IMR-90 (cell line): ENCODE measurements around the gene CPSF4L. TPM values are rescaled to one million over a fixed set of nuclear protein-coding genes. Genes with fewer than 3 reads are reported as not detected.

Source experiments
- ATAC-seq: fragments of 200-7000 bp; cut with Tn5 transposase; 2 replicates; pipeline ENCODE4 v1.9.1; 2020; ENCODE audit warnings: low read depth, mild to moderate bottlenecking, moderate library complexity
- BruUV-seq: library from RNA; stranded (reverse); fragments of 400-500 nt; replicated peaks from 2 replicates; lab custom pipeline; 2021; lab: Mats Ljungman, UMichigan
- CTCF ChIA-PET: fragments of 300-600 bp; formaldehyde crosslinking; extraction: SDS; loops from one replicate; lab custom pipeline; 2021; ENCODE audit warnings: antibody characterized with exemption; lab: Yijun Ruan, JAX
- POLR2A ChIA-PET: fragments of 300-600 bp; sonication (Branson Sonifier 250); formaldehyde crosslinking; loops from one replicate; lab custom pipeline; 2022; ENCODE audit warnings: antibody characterized with exemption; ENCODE audit not compliant: unreplicated experiment; lab: Charles Lee
- DNase-seq: peaks from one replicate; pipeline ENCODE4 v3.0.0; 2013
- H2AFZ ChIP-seq: replicated peaks from 2 replicates; pipeline ENCODE3; 2013; ENCODE audit warnings: low read length, mild to moderate bottlenecking; ENCODE audit not compliant: poor library complexity
- H2AK5ac ChIP-seq: 2 replicates; pipeline ENCODE4 v1.6.1; 2013; ENCODE audit warnings: low read depth, low read length, inconsistent platforms
- H2AK9ac ChIP-seq: replicated peaks from 2 replicates; pipeline ENCODE3; 2013; ENCODE audit warnings: mild to moderate bottlenecking, low read depth, low read length, moderate library complexity; ENCODE audit not compliant: poor library complexity
- H2BK120ac ChIP-seq: 2 replicates; pipeline ENCODE4 v1.6.1; 2013; ENCODE audit warnings: low read depth, low read length, inconsistent platforms
- H2BK15ac ChIP-seq: 3 replicates; pipeline ENCODE4 v1.6.1; 2013; ENCODE audit warnings: low read depth, low read length, inconsistent platforms
- H2BK20ac ChIP-seq: 2 replicates; pipeline ENCODE4 v1.6.1; 2013; ENCODE audit warnings: low read depth, mild to moderate bottlenecking, inconsistent platforms, low read length, moderate library complexity
- H2BK5ac ChIP-seq: 2 replicates; pipeline ENCODE4 v1.6.1; 2013; ENCODE audit warnings: mild to moderate bottlenecking, low read depth, low read length, inconsistent platforms; ENCODE audit not compliant: poor library complexity, severe bottlenecking
- H3K14ac ChIP-seq: replicated peaks from 2 replicates; pipeline ENCODE4 v1.6.1; 2013; ENCODE audit warnings: low read depth, low read length, inconsistent platforms
- H3K18ac ChIP-seq: 2 replicates; pipeline ENCODE4 v1.6.1; 2013; ENCODE audit warnings: low read depth, low read length, control low read depth
- H3K23ac ChIP-seq: 2 replicates; pipeline ENCODE4 v1.6.1; 2013; ENCODE audit warnings: low read depth, low read length, inconsistent platforms
- H3K27ac ChIP-seq: 2 replicates; pipeline ENCODE4 v1.5.1; 2013; ENCODE audit warnings: mild to moderate bottlenecking, control low read depth, low read length; ENCODE audit not compliant: insufficient read depth
- H3K27me3 ChIP-seq: 2 replicates; pipeline ENCODE4 v1.6.1; 2013; ENCODE audit warnings: low read length; ENCODE audit not compliant: control insufficient read depth, insufficient read depth
- H3K36me3 ChIP-seq: 2 replicates; pipeline ENCODE4 v1.6.1; 2013; ENCODE audit warnings: low read length, mixed read lengths; ENCODE audit not compliant: control insufficient read depth, insufficient read depth
- H3K4ac ChIP-seq: 2 replicates; pipeline ENCODE4 v1.6.1; 2013; ENCODE audit warnings: low read depth, low read length, inconsistent platforms
- H3K4me1 ChIP-seq: 2 replicates; pipeline ENCODE4 v1.6.1; 2013; ENCODE audit warnings: low read length, mixed read lengths; ENCODE audit not compliant: control insufficient read depth, insufficient read depth
- H3K4me2 ChIP-seq: 2 replicates; pipeline ENCODE4 v1.6.1; 2013; ENCODE audit warnings: low read depth, mild to moderate bottlenecking, control low read depth, low read length, moderate library complexity
- H3K4me3 ChIP-seq: 2 replicates; pipeline ENCODE4 v1.5.1; 2013; ENCODE audit warnings: low read depth, mild to moderate bottlenecking, control low read depth, low read length, moderate library complexity; ENCODE audit not compliant: insufficient read depth
- H3K56ac ChIP-seq: 2 replicates; pipeline ENCODE4 v1.6.1; 2013; ENCODE audit warnings: low read length, inconsistent platforms; ENCODE audit not compliant: insufficient read depth; ENCODE audit errors: extremely low read depth
- H3K79me1 ChIP-seq, 2 experiments: 2 replicates each; pipeline ENCODE4 v1.6.1; 2013; ENCODE audit warnings: low read length in 2 of 2, inconsistent platforms in 1 of 2, low read depth in 1 of 2
- H3K9ac ChIP-seq: 2 replicates; pipeline ENCODE4 v1.6.1; 2013; ENCODE audit warnings: low read depth, low read length, control low read depth
- H3K9me1 ChIP-seq: 2 replicates; pipeline ENCODE4 v1.6.1; 2013; ENCODE audit warnings: low read length, inconsistent platforms; ENCODE audit not compliant: insufficient read depth
- H3K9me3 ChIP-seq: 2 replicates; pipeline ENCODE4 v1.6.1; 2013; ENCODE audit warnings: low read length; ENCODE audit not compliant: control insufficient read depth, insufficient read depth
- H4K20me1 ChIP-seq: 2 replicates; pipeline ENCODE4 v1.6.1; 2013; ENCODE audit warnings: low read length, inconsistent platforms; ENCODE audit not compliant: insufficient read depth
- H4K5ac ChIP-seq: 2 replicates; pipeline ENCODE4 v1.6.1; 2013; ENCODE audit warnings: mild to moderate bottlenecking, low read depth, low read length, control low read depth
- H4K8ac ChIP-seq, 2 experiments: 2 replicates each; pipeline ENCODE4 v1.6.1; 2013; ENCODE audit warnings: low read depth in 2 of 2, low read length in 2 of 2, control low read depth in 1 of 2, inconsistent platforms in 1 of 2
- H4K91ac ChIP-seq: 2 replicates; pipeline ENCODE4 v1.6.1; 2013; ENCODE audit warnings: low read depth, low read length, inconsistent platforms; ENCODE audit not compliant: insufficient read depth
- CTCF ChIP-seq: conservative IDR thresholded peaks from 2 replicates; pipeline ENCODE4 v1.5.1; 2012; ENCODE audit warnings: mild to moderate bottlenecking, low read depth, low read length, improper control_type of control experiment
- SMC3 ChIP-seq: fragments of 150-350 bp; IDR thresholded peaks from 2 replicates; pipeline ENCODE4 v1.6.1; 2016; ENCODE audit warnings: low read depth, mild to moderate bottlenecking, antibody characterized with exemption, low read length, moderate library complexity
- WGBS, 2 experiments: methylation state at CpG; one replicate each; pipeline versions ENCODE4 v1.1.5 to v1.1.7; 2013; ENCODE audit warnings: missing lambda C conversion rate in 2 of 2; ENCODE audit not compliant: insufficient read length in 1 of 2; ENCODE audit errors: extremely low coverage in 2 of 2; 5-methylcytosine and 5-hydroxymethylcytosine counted together
- dilution Hi-C: fragments of 300-500 bp; cut with HindIII; formaldehyde crosslinking; loops from one replicate; pipeline ENCODE4 v1.14.3; 2018; ENCODE audit warnings: low sequenced_read_pairs; ENCODE audit not compliant: unreplicated experiment
- in situ Hi-C: fragments of 300-500 bp; cut with MboI; formaldehyde crosslinking; loops from 3 replicates; pipeline ENCODE4 v1.14.3; 2019; ENCODE audit warnings: low sequenced_read_pairs, inconsistent platforms, mixed read lengths
- intact Hi-C: fragments of 100-400 bp; cut with micrococcal nuclease; formaldehyde crosslinking; loops from 2 replicates; pipeline ENCODE4 v1.10.0; 2022
- polyA plus RNA-seq, 3 experiments: library from polyadenylated mRNA; depleted of rRNA; stranded (reverse); fragments of >200 nt; gene quantifications; 2 replicates each; pipeline ENCODE4 v1.2.3, GENCODE V29; 2012; ENCODE audit warnings: low replicate concordance in 1 of 3
- total RNA-seq: library from RNA; depleted of rRNA; stranded (reverse); fragments of >200 nt; gene quantifications from 2 replicates; pipeline ENCODE4 v1.2.3, GENCODE V29; 2012
- TF ChIP-seq, protein P1 (sequence below): fragments of 150-350 bp; IDR thresholded peaks from 2 replicates; pipeline ENCODE4 v1.6.1; 2016; ENCODE audit warnings: low read depth, mild to moderate bottlenecking, low read length, moderate library complexity, borderline replicate concordance

Gene CPSF4L
- total and polyA plus RNA-seq, 2 of the 4 experiments (the other 2 are of a cell fraction): not detected

DNA sequence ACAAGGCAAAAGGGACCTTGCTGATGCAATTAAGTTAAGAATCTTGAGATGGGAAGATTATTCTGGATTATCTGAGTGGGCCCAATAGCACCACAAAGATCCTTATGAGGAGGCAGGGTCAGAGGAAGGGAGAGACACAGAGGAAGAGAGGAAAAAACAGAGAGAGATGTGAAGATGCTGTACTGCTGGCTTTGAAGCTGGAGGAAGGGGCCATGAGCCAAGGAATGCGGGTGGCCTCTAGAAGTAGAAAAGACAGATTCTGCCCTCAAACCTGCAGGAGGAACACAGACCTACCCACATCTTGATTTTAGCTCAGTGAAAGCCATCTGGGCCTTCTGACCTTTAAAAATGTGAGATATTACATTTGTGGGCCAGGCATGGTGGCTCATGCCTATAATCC is 8.1 kb upstream of the CPSF4L start:
- no peaks in the 10 kb centered on the region for H3K79me1 ChIP-seq
- H3K27me3 ChIP-seq: no peaks in the 10 kb centered on the region
- no peak overlapping the region for H3K23ac ChIP-seq
- H2AK5ac ChIP-seq: no peak overlapping the region
- peaks cover 3% of the 10 kb centered on the region for H3K9me3 ChIP-seq
- no peak overlapping the region for H2BK20ac ChIP-seq
- no peak overlapping the region for H3K14ac ChIP-seq
- no peak overlapping the region for H2BK15ac ChIP-seq
- no peaks in the 10 kb centered on the region for H3K36me3 ChIP-seq
- no peak overlapping the region for H3K4me3 ChIP-seq
- H3K56ac ChIP-seq: no peak overlapping the region
- no peak overlapping the region for H3K9ac ChIP-seq
- ChIA-PET CTCF (no interaction called here), POLR2A (no interaction called here)
- no peak overlapping the region for H4K8ac ChIP-seq
- intact Hi-C loops (no loop called here), dilution Hi-C loops (no loop called here), in situ Hi-C loops (loop anchor here (25.0 kb wide), 2 partner anchors 268 to 918 kb away; no protein-coding TSS in a partner anchor)
- no peak overlapping the region for H2AK9ac ChIP-seq
- no TSS peak for BruUV-seq
- ATAC-seq (no peak), DNase-seq (no peak)
- H2BK5ac ChIP-seq: no peak overlapping the region
- TF ChIP-seq SMC3 (no peak), CTCF (no peak)
- TF ChIP-seq, protein P1, sequence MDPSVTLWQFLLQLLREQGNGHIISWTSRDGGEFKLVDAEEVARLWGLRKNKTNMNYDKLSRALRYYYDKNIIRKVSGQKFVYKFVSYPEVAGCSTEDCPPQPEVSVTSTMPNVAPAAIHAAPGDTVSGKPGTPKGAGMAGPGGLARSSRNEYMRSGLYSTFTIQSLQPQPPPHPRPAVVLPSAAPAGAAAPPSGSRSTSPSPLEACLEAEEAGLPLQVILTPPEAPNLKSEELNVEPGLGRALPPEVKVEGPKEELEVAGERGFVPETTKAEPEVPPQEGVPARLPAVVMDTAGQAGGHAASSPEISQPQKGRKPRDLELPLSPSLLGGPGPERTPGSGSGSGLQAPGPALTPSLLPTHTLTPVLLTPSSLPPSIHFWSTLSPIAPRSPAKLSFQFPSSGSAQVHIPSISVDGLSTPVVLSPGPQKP: no peak
- no peak overlapping the region for H3K4me2 ChIP-seq
- no peak overlapping the region for H3K4ac ChIP-seq
- H2AFZ ChIP-seq: no peak overlapping the region
- WGBS, 2 experiments: no CpG with 5 or more reads among the region's 1 CpG
- no peak overlapping the region for H3K27ac ChIP-seq
- H4K91ac ChIP-seq: no peak overlapping the region
- H4K5ac ChIP-seq: no peak overlapping the region
- H3K18ac ChIP-seq: no peak overlapping the region
- H3K9me1 ChIP-seq: no peaks in the 10 kb centered on the region
- H4K20me1 ChIP-seq: no peaks in the 10 kb centered on the region
- no peaks in the 10 kb centered on the region for H3K4me1 ChIP-seq
- no peak overlapping the region for H2BK120ac ChIP-seq
